SU-DHL-6 (cell line): ENCODE measurements around the gene HSP90AB1.

ENCODE experiments used
- CTCF ChIP-seq: fragments of 200-600 bp; sonication (generic); IDR thresholded peaks from one replicate; pipeline ENCODE4 v1.5.1; 2017; ENCODE audit warnings: antibody characterized with exemption, mild to moderate bottlenecking, low read length, moderate library complexity; ENCODE audit not compliant: insufficient read depth, poor library complexity, severe bottlenecking
- EZH2phosphoT487 ChIP-seq: fragments of 200-600 bp; sonication (generic), shearing (Covaris generic); conservative IDR thresholded peaks from 2 replicates; pipeline ENCODE4 v1.6.1; 2018; ENCODE audit warnings: mild to moderate bottlenecking, antibody characterized with exemption, low read length, moderate library complexity, mixed read lengths

- no peak for TF ChIP-seq CTCF
- no peak for TF ChIP-seq EZH2phosphoT487
These were observed 32.6 kb upstream of the HSP90AB1 start for GRCh38 chr6:44214307-44214706.
